ENCODE results near the gene SSH2. TPM values are rescaled to one million over a fixed set of nuclear protein-coding genes. Genes with fewer than 3 reads are reported as not detected.

The SSH2 gene
- total RNA-seq, 2 experiments from 2014 or later, result 62.9 to 65.8 TPM

GRCh38 chr17:29616300-29617048, 313.6 kb downstream of the SSH2 start:
- POLR2A ChIA-PET, result interaction anchor here (0.7 to 6.4 kb wide), 25 partner anchors 8 to 1704 kb away, joined by 3 to 107 read pairs (median 8); partner anchors contain the start of genes ABHD15, ANKRD13B, GIT1 and NUFIP2
- Mint-ChIP-seq H3K27ac (peak overlapping the region; percentile 96), H3K9me3 (no peaks in the 10 kb centered on the region), H3K4me1 (peaks cover 52% of the 10 kb centered on the region), H3K4me3 (peak overlapping the region; percentile 75), H3K27me3 (peaks cover 19% of the 10 kb centered on the region), H3K36me3 (ENCODE audit: low read depth) (no peaks in the 10 kb centered on the region)
- DNase-seq, result no peak
- CTCF ChIA-PET, result interaction anchor here (0.7 to 5.0 kb wide), 41 partner anchors 7 to 509 kb away, joined by 3 to 64 read pairs (median 6); partner anchors contain the start of genes ABHD15, ANKRD13B, NUFIP2 and SSH2

DNA sequence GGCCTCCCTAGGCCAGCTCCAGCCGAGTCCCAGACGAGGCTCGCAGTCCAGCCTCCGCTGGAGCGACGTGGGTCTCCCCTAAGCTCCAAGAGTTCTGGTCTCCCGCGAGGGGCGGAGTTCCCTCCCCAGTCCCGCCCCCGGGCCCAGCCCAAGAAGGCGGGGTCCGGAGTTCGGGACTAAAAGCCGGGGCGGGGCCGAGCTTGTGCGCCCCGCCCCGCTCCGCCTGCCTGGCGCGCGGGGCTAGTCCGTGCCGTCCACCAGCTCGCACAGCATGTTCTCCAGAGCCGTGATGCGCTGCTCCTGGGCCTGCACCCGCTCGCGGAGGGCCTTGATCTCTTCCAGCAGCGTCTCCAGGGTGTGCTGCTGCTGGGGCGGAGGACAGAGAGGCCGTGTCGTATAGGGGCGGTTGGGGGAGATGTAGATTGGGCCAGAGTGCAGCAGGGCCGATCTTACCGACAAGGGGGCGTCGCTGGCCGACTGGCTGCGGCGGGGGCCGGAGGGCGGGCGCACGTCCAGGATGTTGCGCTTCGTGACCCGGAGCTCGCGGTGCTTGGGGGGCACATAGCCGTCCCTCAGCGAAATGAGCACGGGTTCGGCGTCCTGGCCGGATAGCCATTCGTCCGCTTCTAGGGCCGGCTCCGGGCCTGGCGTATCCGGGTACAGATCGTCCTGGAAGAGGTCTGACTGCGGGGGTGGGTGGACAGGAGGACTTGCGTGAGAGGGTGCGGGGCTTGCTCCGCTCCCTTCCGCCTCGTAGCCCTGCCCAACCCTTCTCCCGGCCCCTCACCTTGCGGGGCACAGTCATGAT, 314.3 kb downstream of the SSH2 start:
- Mint-ChIP-seq H3K4me1 (peaks cover 52% of the 10 kb centered on the region), H3K9me3 (no peaks in the 10 kb centered on the region), H3K27me3 (peaks cover 17% of the 10 kb centered on the region), H3K4me3 (peak overlapping the region; percentile 75), H3K36me3 (ENCODE audit: low read depth) (no peaks in the 10 kb centered on the region), H3K27ac (peak overlapping the region; percentile 99)
- POLR2A ChIA-PET, result interaction anchor here (0.9 to 6.4 kb wide), 18 partner anchors 9 to 503 kb away, joined by 3 to 107 read pairs (median 7); partner anchors contain the start of genes ABHD15, ANKRD13B, GIT1 and NUFIP2
- DNase-seq, result peak; percentile 91
- CTCF ChIA-PET, result interaction anchor here (0.6 to 5.0 kb wide), 27 partner anchors 9 to 666 kb away, joined by 3 to 75 read pairs (median 9); partner anchors contain the start of genes ABHD15, ANKRD13B and TP53I13

DNA sequence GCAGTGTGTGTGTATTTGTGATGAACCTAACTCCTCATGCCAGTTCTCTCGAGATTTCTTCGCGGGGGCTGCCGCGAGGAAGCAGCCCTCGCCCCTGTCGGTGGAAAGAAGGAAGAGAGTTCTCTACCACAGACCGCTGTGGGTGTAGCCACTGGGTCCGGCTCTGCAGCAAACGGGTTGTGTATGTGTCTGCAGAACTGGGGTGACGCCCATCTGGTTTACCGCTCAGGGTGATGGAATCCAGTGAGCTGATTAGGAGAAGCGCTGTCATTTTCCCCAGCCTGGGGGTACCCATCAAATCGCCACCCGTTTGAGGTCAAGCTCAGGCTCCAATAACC, 315.0 kb downstream of the SSH2 start:
- Mint-ChIP-seq H3K9me3 (no peaks in the 10 kb centered on the region), H3K36me3 (ENCODE audit: low read depth) (no peaks in the 10 kb centered on the region), H3K4me3 (peak overlapping the region; percentile 75), H3K27ac (peak overlapping the region; percentile 99), H3K27me3 (peaks cover 13% of the 10 kb centered on the region), H3K4me1 (peaks cover 52% of the 10 kb centered on the region)
- POLR2A ChIA-PET, result interaction anchor here (0.6 to 6.4 kb wide), 16 partner anchors 10 to 470 kb away, joined by 3 to 107 read pairs (median 7); partner anchors contain the start of genes ABHD15, ANKRD13B, GIT1 and NUFIP2
- CTCF ChIA-PET, result interaction anchor here (0.6 to 5.0 kb wide), 18 partner anchors 10 to 666 kb away, joined by 3 to 75 read pairs (median 6); partner anchors contain the start of genes ABHD15, ANKRD13B and TP53I13
- peak; percentile 91 for DNase-seq

- Mint-ChIP-seq H3K27me3 (peaks cover 12% of the 10 kb centered on the region), H3K27ac (peak overlapping the region; percentile 99), H3K9me3 (no peaks in the 10 kb centered on the region), H3K4me3 (peak overlapping the region; percentile 75), H3K4me1 (peaks cover 52% of the 10 kb centered on the region), H3K36me3 (ENCODE audit: low read depth) (no peaks in the 10 kb centered on the region)
- POLR2A ChIA-PET, result interaction anchor here (0.6 to 6.4 kb wide), 12 partner anchors 10 to 469 kb away, joined by 3 to 107 read pairs (median 9); partner anchors contain the start of genes ABHD15, ANKRD13B, GIT1 and NUFIP2
- DNase-seq, result no peak
- CTCF ChIA-PET, result interaction anchor here (0.6 to 5.0 kb wide), 20 partner anchors 10 to 665 kb away, joined by 3 to 75 read pairs (median 6); partner anchors contain the start of genes ABHD15, ANKRD13B and TP53I13
Measured at GRCh38 chr17:29614349-29615047, 315.5 kb downstream of the SSH2 start.

- ChIA-PET CTCF (interaction anchor here (0.6 to 4.1 kb wide), 14 partner anchors 10 to 244 kb away, joined by 3 to 75 read pairs (median 6); partner anchors contain the start of genes ABHD15 and ANKRD13B), POLR2A (interaction anchor here (1.1 to 6.4 kb wide), 6 partner anchors 21 to 146 kb away, joined by 3 to 107 read pairs (median 21); partner anchors contain the start of genes ABHD15, ANKRD13B and TP53I13)
- no peak for DNase-seq
Measured at GRCh38 chr17:29613856-29614255, 316.2 kb downstream of the SSH2 start.

GRCh38 chr17:29613352-29613837, 316.6 kb downstream of the SSH2 start:
- DNase-seq, result peak; percentile 96
- H3K4me3 Mint-ChIP-seq, result no peak overlapping the region
- ChIA-PET CTCF (interaction anchor here (0.6 to 4.1 kb wide), 18 partner anchors 9 to 380 kb away, joined by 3 to 75 read pairs (median 5); partner anchors contain the start of genes ABHD15, ANKRD13B and TP53I13), POLR2A (interaction anchor here (1.1 to 6.4 kb wide), 6 partner anchors 21 to 146 kb away, joined by 3 to 107 read pairs (median 21); partner anchors contain the start of genes ABHD15, ANKRD13B and TP53I13)
- peaks cover 45% of the 10 kb centered on the region for H3K4me1 Mint-ChIP-seq
- peak overlapping the region; percentile 47 for H3K27ac Mint-ChIP-seq
- no peaks in the 10 kb centered on the region for H3K9me3 Mint-ChIP-seq
- no peaks in the 10 kb centered on the region for H3K36me3 Mint-ChIP-seq (ENCODE audit: low read depth)
- H3K27me3 Mint-ChIP-seq, result peaks cover 10% of the 10 kb centered on the region

More at GRCh38 chr17:29613856-29614255, 316.2 kb downstream of the SSH2 start:
- no peaks in the 10 kb centered on the region for H3K36me3 Mint-ChIP-seq (ENCODE audit: low read depth)
- H3K27me3 Mint-ChIP-seq, result peaks cover 10% of the 10 kb centered on the region
- H3K9me3 Mint-ChIP-seq, result no peaks in the 10 kb centered on the region
- peak overlapping the region; percentile 47 for H3K27ac Mint-ChIP-seq
- peaks cover 49% of the 10 kb centered on the region for H3K4me1 Mint-ChIP-seq
- H3K4me3 Mint-ChIP-seq, result peak overlapping the region; percentile 75

- peaks cover 40% of the 10 kb centered on the region for H3K4me1 Mint-ChIP-seq
- H3K4me3 Mint-ChIP-seq, result no peak overlapping the region
- ChIA-PET CTCF (interaction anchor here (0.6 to 4.1 kb wide), 18 partner anchors 8 to 379 kb away, joined by 3 to 75 read pairs (median 5); partner anchors contain the start of genes ABHD15, ANKRD13B and TP53I13), POLR2A (interaction anchor here (1.1 to 6.4 kb wide), 6 partner anchors 20 to 147 kb away, joined by 3 to 107 read pairs (median 21); partner anchors contain the start of genes ABHD15, ANKRD13B and TP53I13)
- no peaks in the 10 kb centered on the region for H3K9me3 Mint-ChIP-seq
- no peak for DNase-seq
- no peaks in the 10 kb centered on the region for H3K36me3 Mint-ChIP-seq (ENCODE audit: low read depth)
- peaks cover 10% of the 10 kb centered on the region for H3K27me3 Mint-ChIP-seq
- H3K27ac Mint-ChIP-seq, result no peak overlapping the region
Measured at GRCh38 chr17:29612404-29613280, 317.4 kb downstream of the SSH2 start.

- H3K4me3 Mint-ChIP-seq, result no peak overlapping the region
- H3K27ac Mint-ChIP-seq, result no peak overlapping the region
- H3K9me3 Mint-ChIP-seq, result no peaks in the 10 kb centered on the region
- peaks cover 10% of the 10 kb centered on the region for H3K27me3 Mint-ChIP-seq
- ChIA-PET POLR2A (no interaction called here), CTCF (interaction anchor here (1.4 to 4.1 kb wide), 2 partner anchors 24 to 31 kb away, joined by 6 to 43 read pairs; no protein-coding TSS in a partner anchor)
- peaks cover 34% of the 10 kb centered on the region for H3K4me1 Mint-ChIP-seq
- H3K36me3 Mint-ChIP-seq (ENCODE audit: low read depth), result no peaks in the 10 kb centered on the region
- no peak for DNase-seq
Measured at GRCh38 chr17:29612094-29612403, 318.0 kb downstream of the SSH2 start.

GRCh38 chr17:29611351-29612093, 318.5 kb downstream of the SSH2 start:
- Mint-ChIP-seq H3K4me3 (no peak overlapping the region), H3K4me1 (peaks cover 29% of the 10 kb centered on the region), H3K36me3 (ENCODE audit: low read depth) (no peaks in the 10 kb centered on the region), H3K27me3 (peaks cover 4% of the 10 kb centered on the region), H3K27ac (no peak overlapping the region), H3K9me3 (no peaks in the 10 kb centered on the region)
- DNase-seq, result no peak
- POLR2A ChIA-PET, result no interaction called here
- CTCF ChIA-PET, result interaction anchor here (0.8 to 4.1 kb wide), 3 partner anchors 19 to 44 kb away, joined by 3 to 43 read pairs (median 6); partner anchors contain the start of genes ABHD15 and ANKRD13B

GRCh38 chr17:29610395-29610794, 319.6 kb downstream of the SSH2 start:
- Mint-ChIP-seq H3K36me3 (ENCODE audit: low read depth) (no peaks in the 10 kb centered on the region), H3K9me3 (no peaks in the 10 kb centered on the region), H3K27me3 (no peaks in the 10 kb centered on the region), H3K27ac (no peak overlapping the region), H3K4me3 (no peak overlapping the region), H3K4me1 (peaks cover 19% of the 10 kb centered on the region)
- ChIA-PET CTCF (interaction anchor here (0.8 to 2.5 kb wide), 3 partner anchors 7 to 43 kb away, joined by 3 to 10 read pairs (median 6); partner anchors contain the start of genes ABHD15 and ANKRD13B), POLR2A (no interaction called here)
- DNase-seq, result no peak

All from activated CD4-positive, alpha-beta memory T cell treated with anti-CD3 and anti-CD28 coated beads, Interleukin-2, amount 10 ng/mL, durations not matched to agents 7 days and 5 days (primary cell).